ENCODE measurements around the gene PTGDR2.

DNA sequence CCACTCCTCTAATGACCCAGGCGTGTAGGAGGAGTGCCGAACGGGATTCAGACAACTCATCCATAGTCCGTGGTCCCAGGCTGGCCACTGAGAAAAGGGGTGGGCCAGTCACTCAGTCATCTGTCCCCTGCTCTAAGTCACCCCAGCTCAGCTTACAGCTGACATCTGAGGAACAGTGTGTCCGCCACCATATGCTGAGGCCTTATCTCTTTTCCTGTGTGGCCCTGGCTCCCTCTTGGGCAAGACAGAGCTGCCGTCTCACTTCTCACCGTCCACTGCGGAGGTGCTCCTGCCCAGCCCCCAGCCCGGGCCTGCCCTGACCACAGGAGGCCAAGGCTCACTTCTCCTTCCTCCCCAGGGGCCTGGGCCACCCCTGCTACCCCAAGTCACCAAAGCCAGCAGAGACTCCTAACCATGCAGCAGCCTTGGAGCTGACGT, 7.0 kb downstream of the PTGDR2 start:
- TF ChIP-seq, protein P1, sequence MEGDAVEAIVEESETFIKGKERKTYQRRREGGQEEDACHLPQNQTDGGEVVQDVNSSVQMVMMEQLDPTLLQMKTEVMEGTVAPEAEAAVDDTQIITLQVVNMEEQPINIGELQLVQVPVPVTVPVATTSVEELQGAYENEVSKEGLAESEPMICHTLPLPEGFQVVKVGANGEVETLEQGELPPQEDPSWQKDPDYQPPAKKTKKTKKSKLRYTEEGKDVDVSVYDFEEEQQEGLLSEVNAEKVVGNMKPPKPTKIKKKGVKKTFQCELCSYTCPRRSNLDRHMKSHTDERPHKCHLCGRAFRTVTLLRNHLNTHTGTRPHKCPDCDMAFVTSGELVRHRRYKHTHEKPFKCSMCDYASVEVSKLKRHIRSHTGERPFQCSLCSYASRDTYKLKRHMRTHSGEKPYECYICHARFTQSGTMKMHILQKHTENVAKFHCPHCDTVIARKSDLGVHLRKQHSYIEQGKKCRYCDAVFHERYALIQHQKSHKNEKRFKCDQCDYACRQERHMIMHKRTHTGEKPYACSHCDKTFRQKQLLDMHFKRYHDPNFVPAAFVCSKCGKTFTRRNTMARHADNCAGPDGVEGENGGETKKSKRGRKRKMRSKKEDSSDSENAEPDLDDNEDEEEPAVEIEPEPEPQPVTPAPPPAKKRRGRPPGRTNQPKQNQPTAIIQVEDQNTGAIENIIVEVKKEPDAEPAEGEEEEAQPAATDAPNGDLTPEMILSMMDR (IDR thresholded peaks at IDR 0.05) = no peak
- no peak for TF ChIP-seq POLR2A (IDR thresholded peaks at IDR 0.05)

All from esophagus squamous epithelium (tissue), 4 donors.